Coronary artery (tissue), 2 donors: ENCODE data around the gene KCNT2.

Experiments
- DNase-seq: peaks from one replicate; pipeline ENCODE4 v3.0.0-alpha.2; 2017; ENCODE audit warnings: low spot score
- H3K27ac ChIP-seq, 2 donors: fragments of 200-600 bp; sonication (generic); one replicate each; pipeline ENCODE4 v1.5.1; 2016 to 2019
- H3K4me3 ChIP-seq: fragments of 200-600 bp; sonication (generic); 2 replicates; pipeline ENCODE4 v1.5.1; 2016; ENCODE audit warnings: mild to moderate bottlenecking, moderate library complexity
- TF ChIP-seq, protein P1 (sequence below): fragments of 200-600 bp; sonication (generic); IDR thresholded peaks from one replicate; pipeline ENCODE4 v1.5.1; 2019; ENCODE audit warnings: antibody characterized with exemption

The KCNT2 gene

DNA sequence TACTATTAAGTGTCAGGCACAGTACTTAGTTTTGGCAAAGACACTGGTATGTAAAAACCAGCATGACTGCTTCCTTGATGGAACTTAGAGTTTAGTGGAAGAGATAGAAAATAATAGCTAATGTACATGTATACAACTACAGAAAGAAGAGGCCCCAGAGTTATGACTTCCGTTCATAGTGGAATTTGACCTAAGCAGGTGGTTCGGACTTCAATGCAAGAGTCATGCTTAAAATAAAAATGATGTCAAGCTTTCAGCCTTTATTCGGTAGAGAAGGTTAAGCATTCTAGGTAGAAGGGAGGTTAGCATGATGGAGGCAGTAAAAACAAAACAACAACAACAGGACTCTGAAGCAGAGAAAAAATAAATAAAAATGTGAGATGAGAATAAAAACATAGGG lies 165.9 kb downstream of the KCNT2 start:
- Histone ChIP-seq H3K4me3 (no peak overlapping the region), H3K27ac (no peak overlapping the region)
- TF ChIP-seq, protein P1, sequence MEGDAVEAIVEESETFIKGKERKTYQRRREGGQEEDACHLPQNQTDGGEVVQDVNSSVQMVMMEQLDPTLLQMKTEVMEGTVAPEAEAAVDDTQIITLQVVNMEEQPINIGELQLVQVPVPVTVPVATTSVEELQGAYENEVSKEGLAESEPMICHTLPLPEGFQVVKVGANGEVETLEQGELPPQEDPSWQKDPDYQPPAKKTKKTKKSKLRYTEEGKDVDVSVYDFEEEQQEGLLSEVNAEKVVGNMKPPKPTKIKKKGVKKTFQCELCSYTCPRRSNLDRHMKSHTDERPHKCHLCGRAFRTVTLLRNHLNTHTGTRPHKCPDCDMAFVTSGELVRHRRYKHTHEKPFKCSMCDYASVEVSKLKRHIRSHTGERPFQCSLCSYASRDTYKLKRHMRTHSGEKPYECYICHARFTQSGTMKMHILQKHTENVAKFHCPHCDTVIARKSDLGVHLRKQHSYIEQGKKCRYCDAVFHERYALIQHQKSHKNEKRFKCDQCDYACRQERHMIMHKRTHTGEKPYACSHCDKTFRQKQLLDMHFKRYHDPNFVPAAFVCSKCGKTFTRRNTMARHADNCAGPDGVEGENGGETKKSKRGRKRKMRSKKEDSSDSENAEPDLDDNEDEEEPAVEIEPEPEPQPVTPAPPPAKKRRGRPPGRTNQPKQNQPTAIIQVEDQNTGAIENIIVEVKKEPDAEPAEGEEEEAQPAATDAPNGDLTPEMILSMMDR: no peak
- no peak for DNase-seq

DNA sequence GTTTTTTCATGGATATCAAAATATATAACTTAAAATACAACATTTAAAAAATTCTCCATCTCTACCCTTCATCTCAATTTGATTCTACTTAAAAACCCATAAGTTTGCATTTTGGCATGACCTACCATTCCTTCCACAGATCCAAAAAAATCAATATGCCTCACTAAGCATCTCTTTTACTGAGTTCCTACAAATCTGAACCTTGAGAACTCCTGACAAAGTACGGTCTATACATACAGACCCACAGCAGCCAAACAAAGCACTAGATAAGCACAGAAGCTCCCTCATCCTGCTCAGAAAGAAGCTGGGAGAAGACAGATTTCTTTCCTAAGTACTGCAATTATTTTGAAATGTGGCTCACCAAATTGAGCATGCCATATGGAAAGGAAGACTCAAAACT lies 167.5 kb downstream of the KCNT2 start:
- Histone ChIP-seq H3K4me3 (no peak overlapping the region), H3K27ac (no peak overlapping the region)
- TF ChIP-seq, protein P1: no peak
- DNase-seq: no peak

DNA sequence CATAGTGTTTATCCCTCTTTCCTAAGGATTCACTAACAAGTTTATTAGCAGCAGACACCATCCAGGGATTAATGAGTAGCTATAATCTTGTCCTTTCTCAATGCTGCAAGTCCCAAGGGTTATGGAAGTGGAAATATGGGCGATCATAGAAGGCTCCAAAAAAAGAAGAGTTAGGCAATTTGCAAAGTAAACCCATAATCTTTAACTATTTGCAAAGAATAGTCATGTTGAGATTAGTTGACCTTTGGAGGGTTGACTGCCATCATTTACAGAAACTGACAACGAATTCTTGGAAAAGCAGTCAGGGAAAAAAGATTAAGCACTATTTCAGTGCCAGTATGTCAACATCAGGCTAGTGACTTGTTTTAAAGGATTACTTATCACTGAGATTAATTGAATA lies 169.9 kb downstream of the KCNT2 start:
- Histone ChIP-seq H3K4me3 (no peak overlapping the region), H3K27ac (no peak overlapping the region)
- TF ChIP-seq, protein P1: no peak
- DNase-seq: no peak

DNA sequence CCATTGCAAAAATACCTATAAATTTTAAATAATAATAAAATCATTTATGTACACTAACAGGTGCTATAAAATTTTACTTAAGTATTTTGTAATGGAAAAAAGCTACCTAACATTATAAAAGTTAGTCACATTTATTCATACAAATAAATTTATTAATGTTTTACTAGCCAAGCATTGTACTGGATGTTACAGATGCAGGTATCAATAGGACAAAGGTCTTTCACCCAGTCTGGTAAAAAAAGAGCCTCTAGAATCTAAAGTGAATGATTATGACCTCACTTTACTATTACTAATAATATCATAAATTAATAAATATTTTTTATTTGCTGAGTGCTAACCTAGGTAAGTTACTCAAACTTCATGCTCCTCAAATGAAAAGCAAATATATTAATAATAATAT lies 170.6 kb downstream of the KCNT2 start:
- TF ChIP-seq, protein P1: no peak
- no peak for DNase-seq
- Histone ChIP-seq H3K27ac (no peak overlapping the region), H3K4me3 (no peak overlapping the region)

DNA sequence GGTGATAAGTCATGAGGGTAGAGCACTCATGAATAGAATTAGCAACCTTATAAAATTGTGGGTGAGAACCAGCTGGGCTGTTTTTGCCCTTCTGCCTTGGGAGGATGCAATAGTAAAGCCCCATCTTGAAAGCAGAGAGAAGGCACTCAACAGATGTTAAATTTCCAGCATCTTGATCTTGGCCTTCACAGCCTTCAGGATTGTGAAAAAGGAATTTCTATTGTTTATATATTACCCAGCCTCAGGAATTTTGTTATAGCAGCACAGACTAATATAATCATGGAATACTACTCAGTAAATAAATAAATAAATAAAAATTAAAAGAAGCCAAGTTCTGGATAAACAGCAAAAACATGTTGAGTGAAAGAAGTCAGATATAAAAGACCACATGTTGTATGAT lies 175.2 kb downstream of the KCNT2 start:
- Histone ChIP-seq H3K27ac (no peak overlapping the region), H3K4me3 (no peak overlapping the region)
- DNase-seq: no peak
- TF ChIP-seq, protein P1: no peak

DNA sequence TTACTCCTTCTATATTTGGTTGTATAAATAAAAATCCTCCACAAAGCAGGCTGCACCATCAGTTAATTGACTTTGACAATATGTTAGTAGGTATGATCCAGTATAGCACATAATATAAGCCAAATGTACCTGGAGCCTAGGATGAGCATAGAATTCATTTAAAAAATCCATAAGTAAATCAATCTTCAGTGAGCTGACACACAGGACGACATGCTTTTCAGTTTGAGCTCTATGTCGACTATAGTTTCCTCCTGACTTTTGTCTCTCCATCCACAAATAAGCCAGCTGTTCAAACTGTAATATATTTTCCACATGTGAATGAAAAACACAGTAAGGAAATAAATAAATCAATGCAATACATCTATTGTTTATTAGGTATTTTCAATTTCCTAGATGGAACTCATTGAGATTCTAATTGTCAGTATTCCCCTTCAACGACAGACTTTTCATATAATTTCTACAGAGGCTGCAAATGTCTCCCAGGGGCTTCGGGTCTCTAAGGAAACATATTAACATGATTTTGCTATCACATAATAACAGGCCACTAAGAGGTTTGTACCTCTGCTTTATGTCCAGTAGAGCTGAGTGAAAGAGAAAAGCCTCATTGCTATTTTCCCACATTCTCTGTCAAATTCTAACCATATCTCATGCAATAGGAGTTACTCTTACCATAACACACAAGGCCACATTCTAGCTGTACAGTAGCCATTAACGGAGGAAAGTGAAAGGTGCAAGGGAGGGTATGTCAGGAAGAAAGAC lies 180.1 kb downstream of the KCNT2 start:
- TF ChIP-seq, protein P1: no peak
- Histone ChIP-seq H3K4me3 (no peak overlapping the region), H3K27ac (no peak overlapping the region)
- no peak for DNase-seq

DNA sequence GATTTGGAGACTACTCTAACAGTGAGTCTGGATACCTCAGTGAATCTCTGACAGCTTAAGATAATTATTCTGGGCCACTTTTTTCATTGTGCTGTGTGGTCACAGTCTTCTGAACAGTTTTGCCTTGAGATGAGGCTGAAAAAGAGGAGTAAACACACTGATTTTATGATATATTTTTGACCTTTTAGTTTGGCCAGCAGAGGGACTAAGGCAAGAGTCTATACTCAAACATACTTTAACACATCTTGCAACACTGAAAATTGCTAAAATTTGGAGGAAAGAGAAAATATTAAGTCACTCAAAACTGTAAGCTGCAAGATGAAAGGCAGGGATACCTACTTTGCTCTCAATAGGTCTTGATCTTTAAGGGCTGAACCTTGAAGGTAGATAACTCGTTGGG lies 182.7 kb downstream of the KCNT2 start:
- no peak overlapping the region for H3K27ac ChIP-seq
- DNase-seq: no peak
- no peak overlapping the region for H3K4me3 ChIP-seq

More for the DNA sequence above, 182.7 kb downstream of the KCNT2 start:
- TF ChIP-seq, protein P1: no peak
